HG03378 (cell line): ENCODE results near the gene TMEM236.
"Not testable (repeated sequence)": the region's sequence is repeated elsewhere in the genome, so short reads cannot be mapped to it uniquely, and the experiment has no call there.

Experiments used
- ATAC-seq: cut with Tn5 transposase; IDR thresholded peaks from one replicate; pipeline ENCODE4 v1.9.1; 2021; ENCODE audit warnings: mild to moderate bottlenecking, moderate library complexity; ENCODE audit not compliant: unreplicated experiment

The TMEM236 gene, protein sequence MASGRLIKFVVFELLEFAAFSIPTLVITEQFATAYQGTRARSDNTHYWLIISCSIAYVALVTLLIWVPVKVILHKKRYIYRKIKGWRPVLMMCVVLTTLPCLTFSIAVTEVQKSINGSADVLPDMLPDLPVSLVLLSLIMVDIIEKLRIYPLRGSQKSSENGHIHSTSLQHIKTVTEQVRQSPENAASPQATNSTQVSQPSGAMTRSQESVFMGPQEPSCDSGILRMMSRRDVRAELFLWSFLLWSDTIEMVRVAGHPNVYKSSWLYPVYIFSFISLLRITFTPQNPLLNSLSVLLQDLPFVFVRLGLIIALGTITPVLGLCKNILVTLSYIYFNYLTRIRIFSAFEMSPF

GRCh38 chr10:17751781-17752445 lies at the start of gene TMEM236:
Gene TMEM236 (plus strand): TSS chr10:17752201. CDS start chr10:17752296, 95 bp downstream.
- ATAC-seq = no peak

DNA sequence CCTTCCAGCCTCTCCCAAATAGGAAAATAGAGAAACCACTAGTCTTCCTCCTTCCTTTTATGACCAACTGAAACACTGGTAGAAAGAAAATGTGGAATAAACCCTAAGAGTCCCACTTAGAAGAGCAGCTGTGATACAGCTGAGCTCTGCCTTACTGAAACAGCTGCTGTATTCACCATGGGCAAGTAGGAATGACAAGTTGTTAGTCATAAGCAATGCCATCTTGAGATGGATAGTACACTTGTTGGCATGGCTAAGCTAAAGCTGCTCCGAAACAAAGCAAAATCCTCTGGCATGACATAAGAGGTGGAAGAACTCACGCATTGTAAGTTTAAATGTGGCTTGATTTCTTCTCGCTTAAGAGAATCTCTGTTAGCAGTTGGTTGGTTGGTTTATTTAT lies 48.3 kb upstream of the TMEM236 start:
- ATAC-seq = no peak

GRCh38 chr10:17708821-17709220 lies 43.2 kb upstream of the TMEM236 start:
- no peak for ATAC-seq

GRCh38 chr10:17709492-17709891 lies 42.5 kb upstream of the TMEM236 start:
- no peak for ATAC-seq

DNA sequence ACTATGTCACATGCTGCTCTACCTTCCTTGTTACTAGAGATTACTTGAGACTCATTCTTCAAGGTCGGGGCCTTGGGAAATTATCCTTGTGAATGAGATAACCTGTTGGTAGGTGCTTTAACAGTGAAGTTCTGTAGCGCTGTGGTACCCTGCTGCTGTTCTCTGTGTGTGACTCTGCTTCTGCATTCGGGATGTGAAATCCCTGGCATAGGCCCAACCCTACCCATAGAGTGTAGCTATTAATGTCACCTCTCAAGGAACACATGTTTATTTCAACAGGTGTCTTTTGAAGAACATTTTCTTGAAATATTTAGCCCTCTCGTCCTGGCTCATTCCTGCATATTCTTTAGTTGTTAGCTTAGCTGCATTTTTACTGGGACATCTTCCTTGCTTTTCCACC lies 41.8 kb upstream of the TMEM236 start:
- ATAC-seq = no peak

DNA sequence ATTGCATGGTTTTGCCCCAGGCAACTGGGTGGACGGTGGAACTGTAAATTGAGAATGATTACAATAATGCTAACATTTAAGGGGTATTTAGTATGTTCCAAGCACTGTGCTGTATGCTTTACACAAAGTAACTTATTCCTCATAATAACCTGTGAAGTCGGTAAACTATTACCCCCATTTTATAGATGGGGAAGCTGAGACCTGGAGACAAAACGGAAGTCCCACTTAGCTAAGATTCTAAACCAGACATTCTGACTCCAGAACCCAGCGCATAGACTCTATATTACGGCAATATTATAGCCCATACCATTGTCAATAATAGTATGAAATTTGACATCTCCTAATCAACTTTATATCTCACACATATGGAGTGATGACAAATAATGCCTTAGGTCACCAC lies 39.9 kb upstream of the TMEM236 start:
- no peak for ATAC-seq

DNA sequence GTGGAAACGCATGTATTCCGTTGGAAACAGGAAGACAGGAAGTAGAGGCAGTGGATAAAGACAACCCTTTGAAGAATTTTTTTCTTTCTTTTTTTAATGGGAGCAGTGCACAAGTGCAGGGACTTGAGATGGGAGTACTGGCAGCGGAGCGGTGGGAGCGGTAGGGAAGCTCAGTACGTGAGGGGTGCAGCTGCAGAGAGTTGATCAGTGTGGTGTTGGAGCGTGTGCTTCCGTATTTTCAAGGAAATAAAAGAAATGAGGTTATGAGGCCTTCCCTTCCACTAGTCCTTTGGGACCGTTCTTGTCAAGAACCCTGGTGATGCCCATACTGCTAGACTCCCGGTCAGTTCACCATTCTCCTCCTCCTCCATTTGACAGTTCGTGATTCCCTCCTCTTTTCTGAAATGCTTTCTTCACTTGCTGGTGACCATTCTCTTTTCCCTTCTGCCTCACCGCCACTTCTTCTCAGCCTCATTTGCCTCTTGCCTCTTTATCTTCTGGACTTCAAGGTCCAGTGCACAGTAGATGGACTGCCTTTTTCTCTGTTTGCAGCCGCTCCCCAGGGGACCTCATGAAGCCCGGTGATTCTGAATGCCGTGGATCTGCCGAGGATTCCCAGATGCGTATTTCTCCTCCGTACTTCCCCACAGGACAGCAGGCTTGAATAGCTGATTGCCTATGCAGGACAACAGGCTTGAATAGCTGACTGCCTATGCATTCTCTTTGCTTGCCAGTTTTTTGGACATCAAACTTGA lies 39.1 kb upstream of the TMEM236 start:
- ATAC-seq = no peak

DNA sequence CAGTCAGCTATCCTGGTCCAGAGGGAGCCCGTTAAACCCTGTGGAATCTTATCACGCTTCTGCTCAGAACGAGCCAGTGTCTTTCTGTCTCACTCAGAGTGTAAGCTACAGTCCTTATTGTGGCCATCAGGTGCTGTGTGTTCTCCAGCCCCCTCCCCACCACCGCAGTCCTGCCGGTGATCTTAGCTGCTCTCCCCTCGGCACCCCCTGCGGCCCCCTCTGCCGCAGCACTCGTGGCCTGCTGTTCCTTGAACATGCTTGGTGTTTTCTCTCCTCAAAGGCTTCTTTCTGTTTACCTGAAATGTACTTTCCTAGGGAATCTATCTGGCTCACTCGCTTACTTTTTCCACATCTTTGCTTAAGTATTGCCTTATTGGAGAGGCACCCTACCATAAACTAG lies 38.2 kb upstream of the TMEM236 start:
- no peak for ATAC-seq

GRCh38 chr10:17716161-17716560 lies 35.8 kb upstream of the TMEM236 start:
- no peak for ATAC-seq

GRCh38 chr10:17722317-17723014 lies 29.5 kb upstream of the TMEM236 start:
- ATAC-seq = not testable (repeated sequence)

- ATAC-seq = no peak
Observed at GRCh38 chr10:17725703-17726102, 26.3 kb upstream of the TMEM236 start.

GRCh38 chr10:17729630-17730029 lies 22.4 kb upstream of the TMEM236 start:
- ATAC-seq = no peak

GRCh38 chr10:17730667-17731066 lies 21.3 kb upstream of the TMEM236 start:
- ATAC-seq = no peak

DNA sequence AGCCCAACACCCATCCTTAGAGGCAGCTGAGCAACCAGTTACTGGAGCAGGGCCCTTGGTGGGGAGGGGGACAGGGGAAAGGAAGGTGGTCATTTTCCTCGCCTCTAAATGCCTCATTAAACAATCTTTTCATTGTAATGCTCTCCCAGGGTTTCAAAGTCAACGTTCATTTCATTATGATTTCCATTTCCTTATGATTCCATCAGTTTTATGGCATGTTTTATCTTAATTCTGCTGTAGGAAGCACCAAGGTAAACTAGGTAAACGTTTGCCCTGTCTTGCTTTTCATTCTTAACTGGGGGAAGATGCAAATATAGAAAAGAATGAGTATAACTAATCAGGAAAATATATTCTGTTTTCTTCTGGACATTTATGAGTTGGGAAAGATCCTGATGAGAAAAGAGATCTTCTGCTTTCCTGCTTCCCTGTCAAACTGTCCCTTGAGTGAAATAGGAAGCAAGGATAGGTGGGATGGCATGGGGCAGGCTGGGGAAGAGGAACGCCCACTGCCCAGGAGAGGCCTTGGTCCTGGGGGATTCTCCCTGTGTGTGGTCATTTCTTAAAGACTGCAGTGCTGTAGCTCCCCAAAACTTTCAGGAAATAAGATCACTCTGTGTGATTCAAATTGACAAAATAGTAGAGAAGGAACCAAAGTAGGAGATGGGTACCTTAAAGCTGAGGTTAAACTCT lies 20.5 kb upstream of the TMEM236 start:
- ATAC-seq = no peak

GRCh38 chr10:17733620-17734019 lies 18.4 kb upstream of the TMEM236 start:
- no peak for ATAC-seq

- no peak for ATAC-seq
Observed at GRCh38 chr10:17734432-17735080, 17.4 kb upstream of the TMEM236 start.

GRCh38 chr10:17735166-17735941 lies 16.6 kb upstream of the TMEM236 start:
- ATAC-seq = no peak

DNA sequence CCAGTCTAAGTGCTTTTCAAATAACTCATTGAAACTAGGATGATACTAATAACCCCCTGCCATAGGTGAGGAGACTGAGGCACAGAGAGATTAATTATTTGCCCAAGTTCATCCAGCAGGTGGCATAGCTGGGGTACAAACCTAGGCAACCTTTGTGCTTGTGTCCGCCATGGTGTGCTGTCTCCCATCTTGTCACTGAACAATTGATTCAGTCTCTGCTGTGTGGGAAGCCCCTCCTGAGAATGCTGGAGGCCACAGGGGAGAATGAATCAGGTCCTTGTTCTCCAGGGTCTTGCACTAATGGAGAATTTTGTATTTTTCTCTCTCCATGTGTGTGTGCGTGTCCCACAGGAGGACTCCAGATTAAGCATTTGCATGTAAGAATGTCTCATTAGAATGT lies 15.8 kb upstream of the TMEM236 start:
- ATAC-seq = no peak
